B cell (primary cell): ENCODE data around the gene CHCHD6.

Experiments used
- CTCF ChIP-seq: fragments of 200-600 bp; IDR thresholded peaks from one replicate; pipeline ENCODE4 v1.8.0; 2022; ENCODE audit warnings: antibody characterized with exemption, mild to moderate bottlenecking
- EZH2 ChIP-seq: IDR thresholded peaks from 2 replicates; pipeline ENCODE4 v1.6.1; 2012; ENCODE audit warnings: borderline replicate concordance, low read depth, mild to moderate bottlenecking, moderate library complexity, low read length; ENCODE audit not compliant: insufficient read depth, poor library complexity, severe bottlenecking

GRCh38 chr3:126990024-126990700 lies 286.1 kb downstream of the CHCHD6 start:
- no peak for TF ChIP-seq CTCF
- TF ChIP-seq EZH2 = no peak
